Measurements from ENCODE around the gene CEP41.

Gene CEP41

GRCh38 chr7:130440527-130441365, at the start of gene CEP41:
CEP41 (minus strand) TSS chr7:130441016; CDS start chr7:130440966, 50 bp downstream.
- DNase-seq, result peak; percentile 93

DNA sequence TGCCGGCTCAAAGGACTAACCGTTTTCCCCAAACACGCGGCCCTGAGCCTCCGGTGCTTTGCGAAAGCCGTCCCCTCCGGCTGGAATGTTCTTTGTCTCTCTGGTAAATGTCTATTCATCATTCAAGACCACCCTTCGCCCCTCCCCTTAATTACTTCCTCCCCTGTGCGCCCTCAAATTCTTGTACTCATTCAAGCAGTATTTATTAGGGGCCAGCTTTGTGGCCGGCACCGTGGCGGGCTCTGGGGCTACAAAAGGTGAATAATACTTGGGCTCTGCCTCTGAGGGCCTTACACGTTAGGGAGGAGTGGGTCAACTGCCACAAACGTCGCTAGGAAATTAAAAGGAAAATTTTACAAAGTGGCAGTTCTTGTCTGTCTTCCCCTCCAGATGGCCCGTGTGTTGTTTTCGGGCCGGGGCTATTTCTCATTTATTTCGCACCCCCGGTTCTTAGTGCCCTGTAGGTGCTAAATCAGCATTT, 49.5 kb upstream of the CEP41 start:
- DNase-seq, result no peak

GRCh38 chr7:130489140-130489983, 48.5 kb upstream of the CEP41 start:
- DNase-seq, result no peak

DNA sequence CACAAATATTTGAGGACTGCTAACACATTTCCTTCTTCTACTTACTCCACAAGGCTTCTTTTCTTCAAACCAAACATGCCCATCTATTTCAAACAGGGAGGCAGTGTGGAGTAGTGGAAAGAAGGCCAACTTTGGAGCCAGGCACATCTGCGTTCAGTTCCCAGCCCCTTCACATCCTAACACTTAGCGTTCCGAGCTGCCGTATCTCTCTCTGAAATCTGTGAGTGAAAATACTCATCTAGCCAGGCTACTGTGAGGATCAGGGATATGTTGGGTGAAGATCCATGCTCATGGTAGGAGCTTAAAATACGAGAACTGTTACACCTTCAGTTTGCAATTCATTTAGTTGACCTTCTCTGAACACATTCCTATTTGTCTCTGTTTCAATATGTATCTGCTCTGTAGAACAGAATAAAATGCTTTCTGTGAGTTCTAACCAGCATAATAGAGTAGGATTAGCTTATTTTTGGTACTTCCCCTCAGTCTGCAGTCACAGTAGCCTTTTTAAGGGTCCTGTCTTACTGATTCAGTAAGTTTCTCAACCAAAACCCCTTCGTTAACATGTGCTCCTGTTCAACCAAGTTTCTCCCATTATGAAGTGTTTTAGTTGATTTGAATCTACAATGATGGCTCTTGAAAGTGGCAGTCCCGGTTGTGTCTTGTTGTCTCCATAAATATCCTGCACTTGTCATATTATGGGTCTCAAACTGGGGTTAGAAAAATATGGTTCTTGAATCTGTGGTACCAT, 47.8 kb upstream of the CEP41 start:
- DNase-seq, result no peak

GRCh38 chr7:130486954-130487436, 46.2 kb upstream of the CEP41 start:
- DNase-seq, result no peak

DNA sequence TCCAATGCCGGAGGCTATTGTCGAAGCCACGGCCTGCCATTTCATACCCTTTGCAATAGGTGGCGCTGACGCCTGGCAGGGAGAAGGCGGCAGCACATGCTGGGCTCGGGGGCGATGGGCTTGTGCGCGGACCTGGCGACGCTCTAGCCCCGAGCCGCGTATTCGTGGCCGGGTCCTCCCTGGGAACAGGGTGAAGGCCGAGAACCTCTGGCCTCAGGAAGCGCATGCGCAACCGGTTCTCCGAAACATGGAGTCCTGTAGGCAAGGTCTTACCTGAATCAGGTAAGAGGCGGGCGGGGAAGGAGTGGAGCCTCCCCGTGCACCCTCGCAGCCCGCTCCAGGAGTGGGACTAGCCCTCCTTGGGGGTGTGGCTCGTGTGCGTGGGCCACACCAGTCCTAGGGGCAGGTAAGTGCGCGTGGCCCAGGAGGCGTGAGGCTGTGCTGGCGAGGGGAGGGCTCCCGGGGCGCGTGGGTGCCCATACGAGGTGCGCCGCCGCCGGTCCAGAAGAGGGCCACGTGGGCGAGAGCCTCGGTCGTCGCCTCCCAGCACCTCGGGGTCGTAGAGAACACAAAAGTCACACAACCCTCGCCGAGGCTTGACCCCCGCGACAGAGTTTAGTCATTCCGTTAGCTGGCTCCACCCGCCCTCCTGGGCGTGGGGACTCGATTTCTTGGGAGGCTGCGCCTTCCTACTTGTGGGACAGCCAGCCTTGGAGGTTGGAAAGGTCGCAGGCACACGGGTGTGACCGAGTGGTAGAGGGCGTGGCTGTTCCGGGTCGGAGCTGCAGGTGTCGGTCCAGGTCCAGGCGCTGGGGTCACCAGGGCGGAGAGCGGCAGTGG, 45.5 kb upstream of the CEP41 start:
- peak; percentile 67 to 70 for DNase-seq

- no peak for DNase-seq
Observed at GRCh38 chr7:130485734-130486113, 44.9 kb upstream of the CEP41 start.

GRCh38 chr7:130483031-130483430, 42.2 kb upstream of the CEP41 start:
- no peak for DNase-seq

- no peak for DNase-seq
Observed at GRCh38 chr7:130481898-130482297, 41.1 kb upstream of the CEP41 start.

DNA sequence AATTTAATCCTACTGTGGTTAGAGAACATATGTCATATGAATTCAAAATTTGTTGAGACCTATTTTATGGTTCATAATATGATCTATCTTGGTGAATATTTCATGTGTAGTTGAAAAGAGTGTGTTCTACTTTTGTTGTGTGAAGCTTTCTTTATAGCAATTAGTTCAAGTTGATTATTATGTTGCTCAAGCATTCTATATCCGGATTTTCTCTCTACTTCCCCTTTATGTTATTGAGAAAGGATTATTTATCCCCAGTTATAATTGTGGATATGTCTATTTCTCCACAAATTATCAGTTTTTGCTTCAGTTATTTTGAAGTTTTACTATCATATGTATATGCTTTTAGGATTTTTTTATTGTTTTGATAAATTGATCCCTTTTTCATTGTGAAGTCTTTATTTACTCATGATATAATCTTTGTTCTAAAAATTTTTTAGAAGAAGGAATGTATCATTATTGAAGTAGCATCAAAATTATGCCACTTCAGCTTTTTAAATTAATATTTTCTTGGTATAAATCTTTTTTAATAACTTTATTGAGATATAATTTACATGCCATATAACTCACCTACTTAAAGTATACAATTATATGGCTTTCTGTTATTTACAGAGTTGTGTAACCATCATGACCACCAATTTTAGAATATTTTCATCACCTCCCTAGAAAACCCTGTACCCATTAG, 39.0 kb upstream of the CEP41 start:
- no peak for DNase-seq

DNA sequence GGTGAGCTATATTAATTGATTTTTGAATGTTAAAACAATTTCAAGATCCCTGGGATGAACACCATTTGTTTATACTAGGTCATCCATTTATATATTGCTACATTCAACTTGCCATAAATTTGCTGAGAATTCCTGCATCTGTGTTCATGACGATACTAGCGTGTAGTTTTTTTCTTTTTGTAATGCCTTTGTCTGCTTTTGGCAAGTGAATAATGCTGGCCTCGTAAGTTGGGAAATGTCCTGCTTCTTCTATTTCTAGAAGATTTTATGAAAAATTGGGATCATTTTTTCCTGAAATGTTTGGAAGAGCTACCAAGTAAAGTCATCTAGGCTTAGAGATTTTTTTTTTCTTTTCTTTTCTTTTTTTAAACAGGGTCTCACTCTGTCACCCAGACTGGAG, 38.2 kb upstream of the CEP41 start:
- DNase-seq, result no peak

- no peak for DNase-seq
Observed at GRCh38 chr7:130476297-130477150, 35.7 kb upstream of the CEP41 start.

- no peak for DNase-seq
Observed at GRCh38 chr7:130475776-130476175, 35.0 kb upstream of the CEP41 start.

- DNase-seq, result no peak
Observed at GRCh38 chr7:130473876-130474275, 33.1 kb upstream of the CEP41 start.

GRCh38 chr7:130473289-130473688, 32.5 kb upstream of the CEP41 start:
- no peak for DNase-seq

GRCh38 chr7:130471974-130472373, 31.2 kb upstream of the CEP41 start:
- DNase-seq, result no peak

DNA sequence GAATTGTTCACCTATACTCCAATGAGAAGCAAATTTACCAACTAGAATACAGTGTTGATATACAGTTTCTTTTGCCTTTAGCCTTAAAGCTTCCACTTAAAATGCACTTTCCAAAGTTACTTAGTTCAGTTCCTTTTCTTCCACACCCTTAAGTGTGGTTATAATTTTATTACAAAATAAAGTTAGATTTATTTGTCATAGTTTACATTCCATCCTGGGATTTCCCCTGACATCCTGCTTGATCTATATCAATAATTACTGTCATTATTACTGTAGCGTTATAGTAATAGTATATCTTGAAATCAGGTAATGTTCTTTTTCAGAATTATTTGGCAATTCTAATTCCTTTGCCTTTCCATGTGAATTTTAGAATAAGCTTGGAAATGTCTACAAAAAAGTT, 27.8 kb upstream of the CEP41 start:
- DNase-seq, result no peak

- DNase-seq, result no peak
Observed at GRCh38 chr7:130463553-130464434, 23.0 kb upstream of the CEP41 start.

- DNase-seq, result no peak
Observed at GRCh38 chr7:130461272-130461671, 20.5 kb upstream of the CEP41 start.

Data from CD4-positive, alpha-beta T cell treated with Interferon alpha-2 for 1 hour (primary cell).